H1 (cell line): ENCODE data around the gene PRR7. TPM values are rescaled to one million over a fixed set of nuclear protein-coding genes. Genes with fewer than 3 reads are reported as not detected.

ENCODE experiments used
- CTCF ChIA-PET: fragments of 300-600 bp; sonication (Branson Sonifier 250); formaldehyde crosslinking; loops from one replicate; lab custom pipeline; 2021; ENCODE audit not compliant: partially characterized antibody; lab: Charles Lee
- POLR2A ChIA-PET: fragments of 300-600 bp; sonication (Branson Sonifier 250); formaldehyde crosslinking; loops from one replicate; lab custom pipeline; 2021; ENCODE audit warnings: inconsistent platforms; ENCODE audit not compliant: partially characterized antibody; lab: Charles Lee
- DNase-seq, 2 experiments: peaks; one replicate each; pipeline versions ENCODE4 v3.0.0 to v3.0.0-alpha.2; 2010 to 2022; ENCODE audit warnings: low spot score in 2 of 2, low read depth in 1 of 2, mixed read lengths in 1 of 2
- FAIRE-seq: peaks from 2 replicates; lab custom pipeline; 2011; peaks lifted over from hg19 to GRCh38; lab: Jason Lieb, UNC
- H2AFZ ChIP-seq: 2 replicates; pipeline ENCODE4 v1.8.1; 2012; ENCODE audit warnings: low read length, inconsistent platforms
- H2AK5ac ChIP-seq: 2 replicates; pipeline ENCODE4 v1.6.1; 2013; ENCODE audit warnings: low read depth, low read length
- H2BK120ac ChIP-seq: replicated peaks from 2 replicates; pipeline ENCODE3; 2013; ENCODE audit warnings: low read depth, low read length, inconsistent platforms
- H2BK12ac ChIP-seq: 2 replicates; pipeline ENCODE4 v1.6.1; 2013; ENCODE audit warnings: low read depth, low read length
- H2BK15ac ChIP-seq: 2 replicates; pipeline ENCODE4 v1.6.1; 2013; ENCODE audit warnings: low read length
- H2BK20ac ChIP-seq: 2 replicates; pipeline ENCODE4 v1.6.1; 2013; ENCODE audit warnings: low read length
- H2BK5ac ChIP-seq: 2 replicates; pipeline ENCODE4 v1.6.1; 2013; ENCODE audit warnings: low read depth, low read length
- H3K14ac ChIP-seq: 2 replicates; pipeline ENCODE4 v1.6.1; 2013; ENCODE audit warnings: inconsistent platforms; ENCODE audit not compliant: insufficient read length
- H3K18ac ChIP-seq: 2 replicates; pipeline ENCODE4 v1.6.1; 2013; ENCODE audit warnings: low read length; ENCODE audit errors: extremely low read depth
- H3K23ac ChIP-seq: 2 replicates; pipeline ENCODE4 v1.6.1; 2013; ENCODE audit warnings: inconsistent platforms; ENCODE audit not compliant: insufficient read length
- H3K23me2 ChIP-seq: 2 replicates; pipeline ENCODE4 v1.6.1; 2013; ENCODE audit warnings: low read depth, low read length
- H3K27ac ChIP-seq: 2 replicates; pipeline ENCODE4 v1.6.1; 2011; ENCODE audit warnings: low read depth, low read length, inconsistent platforms
- H3K27me3 ChIP-seq, 4 experiments: replicated peaks in 1 of 4; 1 replicate in 1 of 4; 2 replicates in 3 of 4; pipeline versions ENCODE4 v1.6.1 to v1.8.1; 2011 to 2013; ENCODE audit warnings: low read length in 3 of 4, mild to moderate bottlenecking in 3 of 4, inconsistent platforms in 2 of 4, mixed read lengths in 2 of 4, moderate library complexity in 1 of 4; ENCODE audit not compliant: control insufficient read depth in 3 of 4, insufficient read depth in 3 of 4; ENCODE audit errors: extremely low read depth in 1 of 4
- H3K36me3 ChIP-seq, 4 experiments: 2 replicates each; pipeline versions ENCODE4 v1.6.1 to v1.8.1; 2011 to 2013; ENCODE audit warnings: mild to moderate bottlenecking in 4 of 4, low read length in 3 of 4, moderate library complexity in 2 of 4, control low read depth in 1 of 4, inconsistent platforms in 1 of 4; ENCODE audit not compliant: insufficient read depth in 4 of 4, control insufficient read depth in 2 of 4
- H3K4ac ChIP-seq: replicated peaks from 2 replicates; pipeline ENCODE3; 2013; ENCODE audit warnings: low read length, low read depth, mixed read lengths, inconsistent platforms; ENCODE audit not compliant: insufficient read length
- H3K4me1 ChIP-seq, 4 experiments: replicated peaks in 1 of 4; 1 replicate in 1 of 4; 2 replicates in 3 of 4; pipeline versions ENCODE4 v1.6.1 to v1.8.1; 2011 to 2013; ENCODE audit warnings: low read length in 3 of 4, inconsistent platforms in 2 of 4, mixed read lengths in 1 of 4; ENCODE audit not compliant: insufficient read depth in 4 of 4, control insufficient read depth in 3 of 4
- H3K4me2 ChIP-seq, 2 experiments: 2 replicates each; pipeline versions ENCODE4 v1.6.1 to v1.8.1; 2011 to 2013; ENCODE audit warnings: low read depth in 2 of 2, low read length in 2 of 2, control low read depth in 1 of 2, inconsistent platforms in 1 of 2, mild to moderate bottlenecking in 1 of 2; ENCODE audit not compliant: insufficient read depth in 1 of 2
- H3K4me3 ChIP-seq, 4 experiments: fragments of 200-600, 300-600 bp in 1 of 4; sonication (generic), shearing (Covaris generic), sonication (Bioruptor Twin) in 1 of 4; 2 replicates each; pipeline versions ENCODE4 v1.5.1 to v1.8.1; 2011 to 2016; ENCODE audit warnings: low read length in 4 of 4, low read depth in 3 of 4, control low read depth in 2 of 4, inconsistent platforms in 2 of 4, mild to moderate bottlenecking in 2 of 4, mixed read lengths in 1 of 4, moderate library complexity in 1 of 4; ENCODE audit not compliant: insufficient read depth in 2 of 4; ENCODE audit errors: extremely low read depth in 1 of 4
- H3K56ac ChIP-seq: replicated peaks from 2 replicates; pipeline ENCODE3; 2013; ENCODE audit warnings: low read depth, mild to moderate bottlenecking, mixed read lengths, low read length, inconsistent platforms; ENCODE audit not compliant: insufficient read length
- H3K79me1 ChIP-seq: 2 replicates; pipeline ENCODE4 v1.6.1; 2013; ENCODE audit warnings: low read depth, low read length, control low read depth
- H3K79me2 ChIP-seq, 2 experiments: 2 replicates each; pipeline versions ENCODE4 v1.6.1 to v1.8.1; 2012 to 2013; ENCODE audit warnings: low read length in 2 of 2, mild to moderate bottlenecking in 2 of 2, inconsistent platforms in 1 of 2; ENCODE audit not compliant: insufficient read depth in 2 of 2, control insufficient read depth in 1 of 2
- H3K9ac ChIP-seq, 4 experiments: replicated peaks in 1 of 4; 1 replicate in 1 of 4; 2 replicates in 3 of 4; pipeline versions ENCODE4 v1.6.1 to v1.8.1; 2011 to 2013; ENCODE audit warnings: low read depth in 3 of 4, low read length in 3 of 4, control low read depth in 2 of 4, mild to moderate bottlenecking in 2 of 4, moderate library complexity in 2 of 4, inconsistent platforms in 1 of 4; ENCODE audit errors: extremely low read depth in 1 of 4
- H3K9me3 ChIP-seq, 2 experiments: 2 replicates each; pipeline versions ENCODE4 v1.6.1 to v1.8.1; 2012 to 2013; ENCODE audit warnings: mild to moderate bottlenecking in 2 of 2, moderate library complexity in 2 of 2, control low read depth in 1 of 2, inconsistent platforms in 1 of 2, low read depth in 1 of 2, low read length in 1 of 2, mixed read lengths in 1 of 2; ENCODE audit not compliant: insufficient read depth in 2 of 2
- H4K20me1 ChIP-seq, 2 experiments: replicated peaks in 1 of 2; 2 replicates each; pipeline versions ENCODE3 to v1.8.1; 2011 to 2013; ENCODE audit warnings: inconsistent platforms in 2 of 2, low read length in 2 of 2, mild to moderate bottlenecking in 1 of 2; ENCODE audit not compliant: insufficient read depth in 2 of 2, control insufficient read depth in 1 of 2
- H4K5ac ChIP-seq: 2 replicates; pipeline ENCODE4 v1.6.1; 2013; ENCODE audit warnings: low read length, low read depth, mixed read lengths, inconsistent platforms; ENCODE audit not compliant: insufficient read length
- H4K8ac ChIP-seq: 2 replicates; pipeline ENCODE4 v1.8.0; 2013; ENCODE audit warnings: mild to moderate bottlenecking, moderate library complexity, low read length, inconsistent platforms; ENCODE audit not compliant: insufficient read depth; ENCODE audit errors: extremely low read depth
- H4K91ac ChIP-seq: replicated peaks from 2 replicates; pipeline ENCODE3; 2013; ENCODE audit warnings: low read length, mixed read lengths, inconsistent platforms; ENCODE audit not compliant: insufficient read length
- POLR2AphosphoS5 ChIP-seq: IDR thresholded peaks from 2 replicates; pipeline ENCODE4 v1.6.1; 2011; ENCODE audit warnings: low read depth, low read length
- TAF1 ChIP-seq: IDR thresholded peaks from 2 replicates; pipeline ENCODE4 v1.6.1; 2011; ENCODE audit warnings: mild to moderate bottlenecking, low read depth, low read length
- WGBS, 2 experiments: shearing (Covaris generic) in 1 of 2; methylation state at CpG; one replicate each; pipeline versions ENCODE4 v1.1.6 to v1.1.7; 2013 to 2015; ENCODE audit warnings: low lambda C conversion rate in 2 of 2, mixed read lengths in 2 of 2, inconsistent platforms in 1 of 2, low coverage in 1 of 2, missing lambda C conversion rate in 1 of 2; ENCODE audit not compliant: insufficient replicate concordance in 2 of 2, insufficient coverage in 1 of 2, insufficient read length in 1 of 2; ENCODE audit errors: extremely low coverage in 1 of 2, missing lambda C conversion rate in 1 of 2; 5-methylcytosine and 5-hydroxymethylcytosine counted together
- polyA plus RNA-seq, 7 experiments: library from polyadenylated mRNA; depleted of rRNA in 3 of 7; stranded (reverse) in 5 of 7; unstranded in 2 of 7; fragments of >200 nt in 5 of 7; fragments of 200-250 nt in 2 of 7; gene quantifications; 1 replicate in 5 of 7; 2 replicates in 1 of 7; 4 replicates in 1 of 7; pipeline versions ENCODE4 v1.2.1 to v1.2.3, GENCODE V29; 2011 to 2013; ENCODE audit warnings: missing spikeins in 2 of 7, mixed read lengths in 2 of 7
- total RNA-seq: library from RNA; stranded (reverse); fragmentation: NEBNext Ultra II Directional; extraction: Animal tissue kit (Norgen Biotek cat#: 25700); gene quantifications from 2 replicates; pipeline ENCODE4 v1.2.1, GENCODE V29; 2021

PRR7 gene
- total and polyA plus RNA-seq, 2 of the 8 experiments (the other 6 are each of a cell fraction or from before 2014, with no cell fraction given), result 8.0 to 11.8 TPM

DNA sequence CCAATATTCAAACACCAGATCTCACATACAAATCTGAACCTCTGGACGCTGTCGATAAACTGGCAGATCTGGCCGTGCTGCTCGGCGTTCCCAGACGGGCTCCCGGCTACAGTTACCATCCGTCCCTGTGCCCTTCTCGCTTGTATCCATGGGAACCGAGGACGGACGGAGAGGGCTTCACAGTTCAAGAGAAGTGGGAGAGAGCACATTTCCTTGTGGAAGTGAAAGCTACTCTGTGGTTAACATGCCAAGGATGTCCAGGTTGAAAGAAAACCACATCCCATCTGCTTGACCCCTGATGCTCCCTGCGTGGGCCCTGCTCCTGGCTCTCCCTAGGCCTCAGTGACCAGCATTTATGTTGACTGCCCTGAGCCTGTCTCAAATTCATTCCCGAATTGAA lies 33.2 kb downstream of the PRR7 start:
- no peak overlapping the region for H3K18ac ChIP-seq
- H2BK15ac ChIP-seq, result no peak overlapping the region
- ChIA-PET CTCF (interaction anchor here (0.6 to 10.4 kb wide), 6 partner anchors 12 to 109 kb away, joined by 3 to 162 read pairs (median 8); partner anchors contain the start of gene PDLIM7), POLR2A (interaction anchor here (0.6 to 67.5 kb wide), 3 partner anchors 0 to 361 kb away, joined by 3 to 3349 read pairs (median 3349); partner anchors contain the start of genes DBN1, DOK3, PDLIM7 and PRR7)
- H4K5ac ChIP-seq, result no peak overlapping the region
- no peak overlapping the region for H2AK5ac ChIP-seq
- H3K4ac ChIP-seq, result no peak overlapping the region
- H4K20me1 ChIP-seq, result peaks cover 0 to 11% of the 10 kb centered on the region in 2 experiments
- no peak overlapping the region for H4K91ac ChIP-seq
- no peak overlapping the region for H2BK20ac ChIP-seq
- no peak for FAIRE-seq
- H2BK5ac ChIP-seq, result no peak overlapping the region
- no peak overlapping the region for H2AFZ ChIP-seq
- peaks cover 0 to 10% (median 6%) of the 10 kb centered on the region in 4 experiments; a peak in 6 of 7 replicates for H3K4me1 ChIP-seq
- no peak overlapping the region for H3K4me2 ChIP-seq
- peaks cover 4 to 12% (median 7%) of the 10 kb centered on the region in 4 experiments; a peak in 5 of 8 replicates for H3K36me3 ChIP-seq
- no peak overlapping the region for H3K9ac ChIP-seq
- TF ChIP-seq TAF1, result no peak
- peak; percentile 55; the same call in 1 of the 2 replicates for TF ChIP-seq POLR2AphosphoS5
- H3K79me2 ChIP-seq, result no peaks in the 10 kb centered on the region
- no peaks in the 10 kb centered on the region for H3K23me2 ChIP-seq
- WGBS, 2 experiments, result 91% methylated on average over 14 of the region's 14 CpGs; no CpG with 5 or more reads in 1 of the 2 experiments
- no peak overlapping the region for H2BK12ac ChIP-seq
- H4K8ac ChIP-seq, result peak overlapping the region; percentile 71; the same call in 1 of the 2 replicates
- H3K23ac ChIP-seq, result no peak overlapping the region
- DNase-seq, result no peak
- no peak overlapping the region for H3K4me3 ChIP-seq
- no peaks in the 10 kb centered on the region for H3K27me3 ChIP-seq
- H3K14ac ChIP-seq, result no peak overlapping the region
- no peak overlapping the region for H3K56ac ChIP-seq
- no peak overlapping the region for H3K27ac ChIP-seq
- H3K9me3 ChIP-seq, result no peaks in the 10 kb centered on the region
- no peaks in the 10 kb centered on the region for H3K79me1 ChIP-seq
- H2BK120ac ChIP-seq, result no peak overlapping the region
